H4 (cell line): ENCODE measurements around the gene ZNF326. TPM values are rescaled to one million over a fixed set of nuclear protein-coding genes. Genes with fewer than 3 reads are reported as not detected.
"Not testable (repeated sequence)": the region's sequence is repeated elsewhere in the genome, so short reads cannot be mapped to it uniquely, and the experiment has no call there.

ENCODE experiments used
- DNase-seq: peaks from one replicate; pipeline ENCODE4 v3.0.0-alpha.2; 2015; ENCODE audit warnings: low spot score
- total RNA-seq: library from RNA; depleted of rRNA; stranded (reverse); fragments of >200 nt; shearing (Covaris generic); gene quantifications from 2 replicates; pipeline ENCODE4 v1.2.3, GENCODE V29; 2014

The ZNF326 gene
- total RNA-seq, 1 experiment from 2014 or later = 3.2 TPM

DNA sequence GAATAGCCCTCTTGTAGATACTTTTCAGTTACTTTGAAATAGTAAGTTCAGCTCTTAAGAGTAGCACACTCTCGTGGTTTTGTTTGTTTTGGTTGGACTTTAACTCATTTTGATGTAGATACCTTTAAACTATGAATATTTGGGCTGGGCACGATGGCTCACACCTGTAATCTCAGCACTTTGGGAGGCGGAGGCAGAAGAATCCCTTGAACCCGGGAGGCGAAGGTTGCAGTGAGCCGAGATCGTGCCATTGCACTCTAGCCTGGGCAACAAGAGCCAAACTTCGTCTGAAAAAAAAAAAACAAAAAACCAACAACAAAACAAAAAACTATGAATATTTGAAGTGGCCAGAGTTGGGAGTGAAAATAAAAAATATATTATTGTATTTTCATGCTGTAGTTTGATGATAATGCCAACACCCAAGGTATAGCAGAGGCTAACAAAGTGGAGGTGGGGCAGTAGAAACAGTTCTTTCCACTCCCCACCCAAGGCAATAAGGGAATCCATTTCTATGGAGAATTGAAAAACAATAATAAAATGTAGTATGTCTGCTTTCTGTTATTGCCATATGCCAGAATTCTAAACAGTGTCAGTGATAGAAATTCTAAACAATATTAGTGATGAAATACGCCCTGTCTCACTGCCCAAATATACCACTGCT lies 1.7 kb downstream of the ZNF326 start:
- no peak for DNase-seq

DNA sequence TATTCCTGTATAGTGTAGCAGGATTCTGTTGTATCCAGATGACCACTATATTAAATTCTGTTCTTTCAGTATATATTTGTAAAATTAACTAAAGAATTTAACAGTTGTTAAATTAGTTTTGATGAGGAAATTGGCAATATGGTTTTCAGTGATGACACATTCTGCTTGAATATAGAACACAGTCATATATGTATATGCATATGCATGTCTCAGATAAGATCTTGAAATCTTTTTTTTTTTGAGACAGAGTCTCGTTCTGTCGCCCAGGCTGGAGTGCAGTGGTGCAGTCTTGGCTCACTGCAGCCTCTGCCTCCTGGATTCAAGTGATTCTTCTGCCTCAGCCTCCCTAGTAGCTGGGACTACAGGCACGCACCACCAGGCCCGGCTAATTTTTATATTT lies 2.2 kb downstream of the ZNF326 start:
- not testable (repeated sequence) for DNase-seq

DNA sequence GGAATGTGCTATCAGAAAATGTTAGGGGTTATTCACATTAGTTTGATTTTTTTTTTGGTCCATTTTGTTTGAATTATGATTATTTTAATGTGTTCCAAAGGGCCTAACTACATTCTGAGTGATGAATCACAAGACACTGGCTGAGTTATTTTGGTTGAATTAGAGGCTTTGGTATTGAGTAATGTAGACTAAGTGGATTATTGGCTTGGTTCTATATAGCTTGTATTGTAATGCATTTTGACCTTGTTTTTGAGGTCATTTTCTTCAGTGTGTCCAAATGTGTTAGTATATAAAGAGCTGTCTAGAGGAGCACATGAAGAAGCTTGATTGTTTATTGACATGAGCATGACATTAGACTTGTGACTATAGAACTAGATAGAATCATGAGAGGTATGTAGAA lies 3.4 kb downstream of the ZNF326 start:
- DNase-seq = no peak

DNA sequence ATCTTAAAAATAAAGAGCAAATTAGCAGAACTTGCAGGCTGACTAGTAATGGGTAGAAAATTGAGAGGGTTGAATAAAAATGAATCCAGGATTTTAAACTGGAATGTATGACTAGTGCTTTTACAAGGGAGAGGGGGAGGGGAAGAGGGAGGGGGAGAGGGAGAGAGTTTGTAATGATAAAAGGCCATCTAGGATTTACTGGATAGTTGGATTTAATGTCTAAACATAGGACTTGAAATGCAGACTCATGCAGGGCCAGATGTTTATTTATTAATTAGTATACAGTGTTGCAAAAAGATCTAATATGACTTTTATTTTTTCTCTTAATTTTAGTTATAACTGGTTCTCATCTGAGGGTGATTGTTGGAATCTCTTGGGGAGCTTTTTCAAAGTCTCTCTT lies 4.3 kb downstream of the ZNF326 start:
- no peak for DNase-seq

DNA sequence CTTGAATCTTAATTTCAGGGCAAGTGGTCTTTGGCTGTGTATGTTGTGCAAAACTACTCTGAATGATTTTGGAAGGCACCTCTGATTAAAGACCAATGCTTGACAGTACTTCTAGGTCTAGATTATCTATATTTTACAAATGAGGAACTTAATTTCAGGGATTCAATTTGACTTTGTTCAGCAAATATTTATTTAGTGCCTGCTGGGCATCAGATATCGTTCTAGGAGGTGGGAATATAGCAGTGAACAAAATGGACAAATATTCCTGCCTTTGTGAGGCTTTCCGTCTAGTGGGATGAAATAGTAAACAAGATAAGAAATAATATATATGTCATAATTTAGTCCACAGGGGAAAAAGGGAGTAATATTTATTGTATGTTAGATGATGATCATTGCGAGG lies 4.7 kb downstream of the ZNF326 start:
- DNase-seq = no peak

DNA sequence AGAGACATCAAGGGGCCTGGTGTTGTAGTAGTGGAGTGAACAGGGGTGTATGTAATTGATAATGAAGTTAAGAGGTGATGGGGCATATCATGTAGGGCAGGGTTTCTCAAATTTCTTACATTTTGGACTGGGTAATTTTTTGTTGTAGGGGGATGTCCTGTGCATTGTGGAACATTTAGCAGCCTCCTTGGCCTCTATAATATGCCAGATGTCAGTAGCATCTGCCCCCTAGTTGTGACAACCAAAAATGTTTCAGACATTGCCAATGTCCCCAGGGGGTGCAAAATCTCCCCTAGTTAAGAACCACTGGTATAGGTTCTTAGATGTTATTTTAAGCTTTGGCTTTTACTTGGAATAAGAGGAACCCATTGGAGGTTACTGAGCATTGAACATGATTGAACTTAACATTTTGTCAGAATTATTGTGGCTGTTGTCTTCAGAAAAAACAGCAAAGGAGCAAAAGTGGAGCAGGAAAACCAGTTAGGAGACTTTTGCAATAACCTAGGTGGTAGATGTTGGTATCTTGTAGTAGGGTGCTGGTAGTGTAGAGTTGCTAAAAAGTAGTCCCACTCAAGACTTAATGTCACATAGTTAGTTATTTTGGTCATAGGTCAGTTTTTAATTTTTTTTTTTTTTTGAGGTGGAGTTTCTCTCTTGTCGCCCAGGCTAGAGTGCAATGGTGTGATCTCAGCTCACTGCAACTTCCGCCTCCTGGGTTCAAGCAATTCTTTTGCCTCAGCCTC lies 6.2 kb downstream of the ZNF326 start:
- DNase-seq = no peak

DNA sequence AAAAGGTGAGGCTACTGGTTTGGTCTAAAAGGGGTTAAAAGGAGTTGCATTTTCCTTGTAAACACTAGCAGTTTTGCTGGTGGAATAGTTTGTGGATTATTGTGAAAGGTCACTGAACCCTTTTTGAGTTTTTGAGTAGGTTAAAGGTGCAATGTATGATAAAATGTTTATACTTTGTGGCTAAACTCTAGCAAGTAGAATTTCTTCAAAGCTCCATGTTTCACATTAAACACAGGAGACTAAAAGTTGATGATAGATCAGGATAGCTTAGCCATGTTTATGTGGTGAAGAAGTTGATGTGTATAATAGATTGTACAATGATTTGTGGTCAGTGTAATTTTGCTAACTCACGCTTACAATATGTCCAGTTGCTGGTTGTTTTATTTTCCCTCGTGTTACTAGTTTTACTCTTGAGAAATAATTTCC lies 13.1 kb downstream of the ZNF326 start:
- peak; percentile 47 for DNase-seq

DNA sequence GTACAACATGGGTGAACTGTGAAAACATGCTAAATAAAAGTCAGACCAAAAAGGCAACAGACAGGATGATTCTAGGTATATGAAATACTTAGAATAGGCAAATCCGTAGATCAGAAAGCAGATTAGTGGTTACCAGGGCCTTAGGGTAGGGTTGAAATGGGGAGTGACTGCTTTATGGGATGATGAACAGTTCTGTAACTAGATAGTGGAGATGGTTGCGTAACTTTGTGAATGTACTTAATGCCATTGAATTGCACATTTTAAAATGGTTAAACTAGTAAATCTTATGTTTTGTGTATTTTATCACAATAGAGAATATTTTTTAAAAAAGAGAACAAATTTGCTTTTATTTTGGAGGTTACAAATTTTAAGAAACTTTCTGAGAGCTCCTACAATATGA lies 17.4 kb downstream of the ZNF326 start:
- no peak for DNase-seq

DNA sequence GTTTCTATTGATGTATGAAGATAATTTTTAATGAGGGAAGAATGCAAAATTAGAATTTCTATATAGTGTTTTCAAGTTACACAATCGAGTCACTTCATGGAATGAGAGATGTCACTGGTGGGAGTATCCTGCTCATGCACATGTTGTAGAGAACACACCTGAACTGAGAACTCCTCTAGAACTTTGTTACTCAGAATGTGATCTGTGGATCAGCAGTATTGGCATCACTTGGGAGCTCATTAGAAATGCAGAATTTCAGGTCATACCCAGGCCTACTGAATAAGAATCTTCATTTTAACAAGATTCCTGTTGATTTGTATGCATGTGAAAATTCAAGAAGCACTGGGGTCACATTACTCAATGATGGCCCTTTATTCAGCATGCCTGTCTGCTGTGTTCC lies 28.8 kb downstream of the ZNF326 start:
- no peak for DNase-seq

DNA sequence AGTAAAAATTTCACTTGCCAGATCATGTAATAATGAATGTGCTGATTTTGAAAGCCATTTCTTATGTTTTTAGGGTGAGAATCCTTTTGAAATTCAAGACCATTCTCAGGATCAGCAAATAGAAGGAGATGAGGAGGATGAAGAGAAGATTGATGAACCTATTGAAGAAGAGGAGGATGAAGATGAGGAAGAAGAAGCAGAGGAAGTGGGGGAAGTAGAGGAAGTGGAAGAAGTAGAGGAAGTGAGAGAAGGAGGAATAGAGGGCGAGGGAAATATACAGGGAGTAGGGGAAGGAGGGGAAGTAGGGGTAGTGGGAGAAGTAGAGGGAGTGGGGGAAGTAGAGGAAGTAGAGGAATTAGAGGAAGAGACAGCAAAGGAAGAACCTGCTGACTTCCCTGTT lies 32.4 kb downstream of the ZNF326 start:
- no peak for DNase-seq

DNA sequence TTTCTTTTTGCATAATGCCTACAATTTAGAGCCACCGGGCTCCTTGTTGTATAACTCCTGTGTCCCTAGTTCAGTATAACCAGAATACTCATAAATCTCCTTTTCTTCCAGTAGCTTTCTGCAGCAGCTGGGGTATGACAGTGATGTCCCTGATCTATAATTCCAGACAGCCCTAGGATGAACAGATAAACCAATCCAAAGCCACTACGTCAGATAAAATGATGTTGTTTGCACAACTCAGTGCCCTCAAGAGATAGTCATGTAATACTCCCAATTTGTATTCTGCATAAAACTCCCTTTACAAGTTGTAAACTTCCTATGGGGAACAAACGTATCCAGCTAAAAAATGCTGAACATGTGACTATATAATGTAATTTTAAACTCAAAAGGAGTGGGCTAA lies 44.7 kb downstream of the ZNF326 start:
- no peak for DNase-seq

DNA sequence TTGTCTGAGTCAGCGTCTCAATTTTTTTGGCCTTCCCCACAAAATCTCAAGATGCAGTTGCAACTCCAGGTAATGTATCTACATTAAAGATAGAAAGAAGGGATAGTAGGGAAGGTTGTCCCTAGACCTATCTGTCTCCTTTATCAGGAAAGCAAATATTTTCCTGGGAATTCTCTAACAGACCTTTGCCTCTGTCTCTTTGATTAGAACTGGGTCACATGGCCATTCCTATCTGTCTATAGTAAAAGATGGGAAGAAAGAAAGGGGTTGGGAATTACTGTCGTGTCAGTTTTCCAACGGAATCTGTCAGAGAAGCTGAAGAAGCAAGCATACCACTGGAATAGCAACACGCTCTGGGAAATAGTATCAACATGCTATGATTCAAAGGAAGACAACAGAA lies 48.7 kb downstream of the ZNF326 start:
- no peak for DNase-seq

DNA sequence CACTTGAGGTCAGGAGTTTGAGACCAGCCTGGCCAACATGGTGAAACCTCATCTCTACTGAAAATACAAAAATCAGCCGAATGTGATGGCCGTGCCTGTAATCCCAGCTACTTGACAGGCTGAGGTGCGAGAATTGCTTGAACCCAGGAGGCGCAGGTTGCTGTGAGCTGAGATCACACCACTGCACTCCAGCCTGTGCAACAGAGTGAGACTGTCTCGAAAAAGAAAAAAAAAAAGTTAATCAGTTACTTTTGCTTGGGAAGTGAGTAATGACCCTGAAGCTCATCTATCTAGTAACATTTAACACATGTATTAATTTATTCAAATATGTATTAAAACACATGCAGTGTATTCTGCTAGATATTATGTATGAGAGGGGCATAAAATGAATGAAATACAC lies 49.4 kb downstream of the ZNF326 start:
- no peak for DNase-seq

DNA sequence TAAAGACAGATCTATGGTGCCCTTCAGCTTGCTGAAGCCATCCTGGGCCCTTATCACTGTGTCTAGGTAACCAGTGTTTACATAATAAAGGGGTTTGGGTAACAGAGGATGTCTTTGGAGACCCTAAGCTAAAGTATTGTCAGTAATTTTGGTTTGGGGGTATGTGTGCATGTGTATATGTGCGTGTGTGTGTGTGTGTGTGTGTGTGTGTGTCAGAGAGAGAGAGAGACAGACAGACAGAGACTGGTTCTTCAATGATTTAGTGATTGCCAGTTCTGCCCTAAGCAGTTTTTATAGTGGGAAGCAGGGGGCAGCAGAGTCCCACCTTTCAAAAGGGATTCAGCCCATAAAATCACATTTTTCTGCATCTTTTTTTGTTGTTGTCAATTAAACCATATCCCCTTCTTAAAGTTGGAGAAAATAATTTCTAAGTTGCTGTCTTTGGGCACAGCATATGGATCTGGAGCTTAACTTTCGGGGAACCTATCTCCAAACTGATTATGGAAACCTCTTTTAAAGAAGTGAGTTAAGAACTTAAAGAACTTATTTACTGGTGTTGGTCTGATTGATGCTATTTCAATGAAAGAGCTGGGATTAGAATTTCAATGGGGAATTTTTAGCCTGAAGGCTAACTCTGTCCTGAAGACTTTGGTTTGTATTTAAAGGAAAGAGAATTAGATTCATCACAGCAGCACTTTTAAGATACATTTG lies 51.1 kb downstream of the ZNF326 start:
- DNase-seq = no peak

DNA sequence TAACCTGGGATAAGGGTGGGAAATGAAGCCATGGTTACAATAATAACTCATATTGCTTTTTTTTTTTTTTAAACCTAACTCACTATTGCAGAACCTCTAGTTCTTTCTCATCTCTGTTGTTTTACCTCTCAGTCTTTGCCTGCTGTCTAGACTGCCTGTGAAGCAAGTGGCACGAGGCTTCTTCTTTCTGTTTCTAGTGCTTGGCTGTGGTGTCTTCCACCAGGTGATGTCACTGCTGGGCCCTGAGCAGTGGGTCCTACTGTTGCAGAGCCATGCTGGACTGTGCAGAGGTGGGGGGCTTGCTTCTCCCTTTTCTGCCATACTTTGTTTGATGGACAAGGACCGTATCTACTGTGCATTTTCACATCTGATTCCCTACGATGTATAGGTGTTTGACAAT lies 51.7 kb downstream of the ZNF326 start:
- no peak for DNase-seq

DNA sequence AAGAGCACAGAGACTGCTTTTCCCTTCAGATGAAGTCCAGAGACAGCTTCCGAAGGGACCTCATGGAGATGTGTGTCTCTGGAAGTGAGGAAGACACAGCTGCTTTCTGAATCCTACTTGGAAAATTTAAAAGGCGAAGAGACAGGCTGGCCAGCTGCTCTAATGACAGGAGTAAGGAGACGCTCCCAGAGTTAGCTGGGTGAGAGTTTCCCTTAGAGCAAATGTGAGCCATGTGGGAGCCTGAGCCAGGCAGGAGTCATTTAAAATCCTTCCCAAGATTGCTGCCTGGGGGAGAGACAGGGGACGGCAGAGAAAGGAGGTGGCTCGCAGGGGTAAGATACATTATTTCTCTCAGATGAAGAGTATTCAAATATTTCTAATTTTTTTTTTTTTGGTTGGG lies 53.1 kb downstream of the ZNF326 start:
- DNase-seq = no peak

DNA sequence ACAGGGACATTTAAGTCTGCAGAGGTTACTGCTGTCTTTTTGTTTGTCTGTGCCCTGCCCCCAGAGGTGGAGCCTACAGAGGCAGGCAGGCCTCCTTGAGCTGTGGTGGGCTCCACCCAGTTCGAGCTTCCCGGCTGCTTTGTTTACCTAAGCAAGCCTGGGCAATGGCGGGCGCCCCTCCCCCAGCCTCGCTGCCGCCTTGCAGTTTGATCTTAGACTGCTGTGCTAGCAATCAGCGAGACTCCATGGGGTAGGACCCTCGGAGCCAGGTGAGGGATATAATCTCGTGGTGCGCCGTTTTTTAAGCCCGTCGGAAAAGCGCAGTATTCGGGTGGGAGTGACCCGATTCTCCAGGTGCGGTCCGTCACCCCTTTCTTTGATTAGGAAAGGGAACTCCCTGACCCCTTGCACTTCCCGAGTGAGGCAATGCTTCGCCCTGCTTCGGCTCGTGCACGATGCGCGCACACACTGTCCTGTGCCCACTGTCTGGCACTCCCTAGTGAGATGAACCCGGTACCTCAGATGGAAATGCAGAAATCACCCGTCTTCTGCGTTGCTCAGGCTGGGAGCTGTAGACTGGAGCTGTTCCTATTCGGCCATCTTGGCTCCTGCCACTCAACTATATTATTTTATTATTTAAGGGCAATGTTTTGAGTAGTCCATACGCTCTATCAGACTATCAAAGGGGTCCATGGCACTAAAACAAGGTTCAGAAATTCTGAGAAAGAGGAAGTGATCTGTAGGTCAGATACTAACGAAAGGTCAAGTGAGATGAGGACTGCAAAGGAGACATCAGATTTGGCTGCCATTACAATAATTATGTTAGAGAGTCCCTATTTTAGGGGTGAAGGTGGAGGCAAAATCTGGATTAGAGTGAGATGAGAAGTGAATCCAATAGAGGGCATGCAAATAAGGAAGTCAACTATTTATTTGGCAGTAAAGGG lies 68.1 kb downstream of the ZNF326 start:
- DNase-seq = not testable (repeated sequence)

DNA sequence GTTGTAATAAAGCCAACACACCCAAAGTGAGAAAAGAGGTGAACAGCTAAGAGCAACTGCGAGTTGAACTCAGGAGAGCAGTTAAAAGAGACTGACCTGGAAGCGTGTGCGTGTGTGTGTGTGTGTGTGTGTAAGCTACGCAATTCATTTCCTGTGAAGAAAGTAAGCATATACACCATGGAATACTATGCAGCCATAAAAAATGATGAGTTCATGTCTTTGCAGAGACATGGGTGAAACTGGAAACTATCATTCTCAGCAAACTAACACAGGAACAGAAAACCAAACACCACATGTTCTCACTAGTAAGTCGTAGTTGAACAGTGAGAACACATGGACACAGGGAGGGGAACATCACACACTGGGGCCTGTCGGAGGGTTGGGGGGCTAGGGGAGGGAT lies 69.2 kb downstream of the ZNF326 start:
- DNase-seq = not testable (repeated sequence)

DNA sequence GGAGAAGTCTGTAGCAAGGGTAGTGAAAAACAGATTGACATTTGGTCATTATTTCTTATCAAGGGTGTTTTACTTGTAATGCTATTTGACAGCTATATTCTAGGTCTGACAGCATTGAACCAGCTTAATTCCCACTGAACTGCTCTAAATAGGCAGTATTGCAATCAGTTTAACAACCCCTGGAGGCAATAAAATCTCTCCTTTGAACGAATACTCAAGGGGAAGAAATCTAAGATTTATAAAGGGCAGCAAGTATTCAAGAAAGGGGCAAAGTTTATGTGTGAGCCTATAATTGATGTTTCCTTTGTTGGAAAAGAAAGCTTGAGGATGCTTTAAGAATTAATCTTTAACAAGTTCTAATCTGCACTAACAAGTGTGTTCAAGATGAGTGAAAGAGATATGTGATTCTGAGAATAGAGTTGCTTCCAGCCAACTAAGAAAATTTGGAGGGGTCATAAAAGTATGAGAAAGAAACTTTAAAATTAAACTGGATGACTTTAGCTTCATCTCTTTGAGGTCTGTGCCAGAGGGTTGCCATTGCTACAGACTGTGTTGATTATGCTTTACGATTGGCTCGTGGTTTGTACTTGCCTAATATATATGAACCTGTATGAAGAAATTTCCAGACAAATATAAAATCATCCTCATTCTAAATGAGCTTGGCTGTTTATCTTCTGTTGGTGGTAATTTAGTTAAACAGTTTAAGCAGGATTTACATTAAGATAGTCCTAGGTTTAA lies 72.5 kb downstream of the ZNF326 start:
- no peak for DNase-seq

DNA sequence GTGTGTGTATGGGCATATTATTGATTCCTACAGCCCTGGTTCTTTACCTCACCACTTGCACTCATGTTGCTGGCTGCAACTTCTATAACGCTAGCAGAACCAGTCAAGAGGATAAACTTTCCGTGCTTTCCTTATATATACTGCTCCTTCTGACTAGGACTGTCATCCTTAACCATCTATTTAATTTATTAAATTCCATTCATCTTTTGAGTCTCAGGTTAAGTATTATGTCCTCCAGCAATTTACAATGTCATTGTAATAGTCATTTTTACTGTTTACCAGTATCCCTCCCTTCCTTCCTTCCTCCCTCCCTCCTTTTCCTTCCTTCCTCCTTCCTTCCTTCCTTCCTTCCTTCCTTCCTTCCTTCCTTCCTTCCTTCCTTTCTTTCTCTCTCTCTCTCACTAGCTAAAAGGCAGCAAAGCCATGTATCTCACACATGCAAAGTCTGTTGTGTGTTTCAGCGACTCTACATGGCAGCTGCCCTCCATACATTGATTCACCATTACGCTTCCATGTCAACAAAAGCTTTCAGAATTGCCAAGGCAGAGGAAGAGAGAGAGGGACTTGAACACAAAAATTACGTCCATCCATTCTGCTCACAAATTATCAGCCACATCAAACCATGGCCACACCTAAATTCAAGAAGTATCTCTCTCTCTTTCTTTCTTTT lies 73.8 kb downstream of the ZNF326 start:
- DNase-seq = no peak

DNA sequence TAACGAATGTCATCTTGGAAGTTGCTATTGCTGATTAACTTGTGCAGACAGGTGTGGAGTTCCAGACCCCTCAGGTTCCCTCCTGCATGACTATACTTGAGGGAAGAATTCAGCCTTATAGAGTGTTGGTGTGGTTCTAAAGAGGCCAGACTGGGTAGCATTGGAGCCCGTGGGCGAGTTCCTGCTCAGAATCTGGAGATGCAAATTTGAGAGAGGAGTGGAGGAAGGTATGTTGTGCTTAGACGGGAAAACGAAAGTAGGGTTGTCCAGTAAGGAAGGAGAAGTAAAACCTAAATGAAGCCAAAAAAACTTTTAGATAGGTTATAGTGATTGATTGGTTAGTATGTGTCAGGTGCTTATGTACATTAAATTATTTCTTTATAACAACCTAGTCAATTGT lies 79.2 kb downstream of the ZNF326 start:
- DNase-seq = no peak
